Hepatocyte (in vitro differentiated cells): Measurements from ENCODE around the gene MAP3K4.

Source experiments
- CTCF ChIP-seq: fragments of 200-600 bp; sonication (generic); IDR thresholded peaks from 2 replicates; pipeline ENCODE4 v1.5.1; 2016; ENCODE audit warnings: antibody characterized with exemption, mild to moderate bottlenecking; ENCODE audit not compliant: poor library complexity
- EZH2phosphoT487 ChIP-seq: fragments of 200-600 bp; sonication (generic); IDR thresholded peaks from one replicate; pipeline ENCODE4 v1.6.1; 2018; ENCODE audit warnings: antibody characterized with exemption, mild to moderate bottlenecking, low read depth, moderate library complexity; ENCODE audit not compliant: unreplicated experiment, severe bottlenecking

DNA sequence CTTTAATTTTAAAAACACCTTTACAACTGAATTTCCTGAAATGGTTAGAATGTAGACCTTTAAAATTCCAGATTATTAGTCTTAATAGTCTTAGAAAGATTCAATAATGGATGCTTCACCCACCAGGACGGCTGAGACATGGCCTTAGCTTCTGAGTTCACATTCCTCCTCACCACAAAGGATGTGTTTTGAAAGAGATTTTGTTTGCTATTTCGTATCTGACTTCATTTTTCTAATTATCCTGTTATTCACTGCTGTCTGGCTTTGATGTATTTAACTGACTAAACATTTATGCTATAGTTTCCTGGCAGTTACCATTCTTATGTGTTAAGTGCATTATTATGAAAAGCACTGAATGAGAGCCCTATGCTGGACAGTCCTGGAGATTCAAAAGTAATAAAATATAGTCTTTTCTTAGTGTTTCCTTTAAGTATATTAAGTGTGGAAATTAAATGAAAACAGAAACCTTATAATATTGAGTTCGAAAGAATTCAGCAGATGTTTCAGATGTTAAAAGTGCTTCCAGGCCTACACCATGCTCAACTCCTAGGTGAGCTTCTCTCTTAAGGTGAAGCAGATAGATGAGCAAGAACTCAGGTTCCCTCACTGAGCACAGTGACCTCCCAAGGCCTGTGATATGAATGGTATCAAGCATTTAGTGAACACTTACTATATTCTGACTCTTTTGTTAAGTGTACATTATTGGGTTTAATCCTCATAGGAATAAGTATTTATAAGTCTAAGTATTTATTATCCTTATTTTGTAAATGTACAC lies 40.3 kb downstream of the MAP3K4 start:
- no peak for TF ChIP-seq CTCF
- TF ChIP-seq EZH2phosphoT487: no peak
